OCI-LY3 (cell line): ENCODE results near the gene CAPN8.

ENCODE experiments used
- EZH2phosphoT487 ChIP-seq: fragments of 200-600 bp; shearing (Covaris generic); IDR thresholded peaks from 2 replicates; pipeline ENCODE4 v1.6.1; 2018; ENCODE audit warnings: antibody characterized with exemption, mixed run types, low read depth
- TF ChIP-seq, protein P1 (sequence below): fragments of 200-600, 300-600 bp; sonication (generic); IDR thresholded peaks from 2 replicates; pipeline ENCODE4 v1.5.1; 2014; ENCODE audit warnings: antibody characterized with exemption, low read length, low read depth

DNA sequence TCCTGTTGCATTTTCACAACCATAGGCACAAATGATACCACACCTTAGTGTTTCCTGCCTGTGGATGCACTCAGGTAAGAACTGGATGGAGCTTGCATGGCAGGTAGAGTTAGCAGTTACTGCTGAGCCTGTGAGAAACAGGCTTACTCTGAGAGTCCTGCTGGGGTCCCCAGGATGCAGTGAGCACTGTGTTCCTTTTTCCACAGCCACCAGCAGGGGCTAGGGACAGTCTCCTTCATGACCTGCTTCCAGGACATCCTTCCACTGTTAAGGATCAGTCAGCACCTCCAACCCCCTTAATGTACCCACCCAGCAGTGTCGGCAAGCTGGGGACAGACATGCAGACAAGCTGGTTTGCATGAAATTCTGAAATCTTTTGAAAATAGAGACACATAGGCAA, 16.3 kb downstream of the CAPN8 start:
- TF ChIP-seq, protein P1, sequence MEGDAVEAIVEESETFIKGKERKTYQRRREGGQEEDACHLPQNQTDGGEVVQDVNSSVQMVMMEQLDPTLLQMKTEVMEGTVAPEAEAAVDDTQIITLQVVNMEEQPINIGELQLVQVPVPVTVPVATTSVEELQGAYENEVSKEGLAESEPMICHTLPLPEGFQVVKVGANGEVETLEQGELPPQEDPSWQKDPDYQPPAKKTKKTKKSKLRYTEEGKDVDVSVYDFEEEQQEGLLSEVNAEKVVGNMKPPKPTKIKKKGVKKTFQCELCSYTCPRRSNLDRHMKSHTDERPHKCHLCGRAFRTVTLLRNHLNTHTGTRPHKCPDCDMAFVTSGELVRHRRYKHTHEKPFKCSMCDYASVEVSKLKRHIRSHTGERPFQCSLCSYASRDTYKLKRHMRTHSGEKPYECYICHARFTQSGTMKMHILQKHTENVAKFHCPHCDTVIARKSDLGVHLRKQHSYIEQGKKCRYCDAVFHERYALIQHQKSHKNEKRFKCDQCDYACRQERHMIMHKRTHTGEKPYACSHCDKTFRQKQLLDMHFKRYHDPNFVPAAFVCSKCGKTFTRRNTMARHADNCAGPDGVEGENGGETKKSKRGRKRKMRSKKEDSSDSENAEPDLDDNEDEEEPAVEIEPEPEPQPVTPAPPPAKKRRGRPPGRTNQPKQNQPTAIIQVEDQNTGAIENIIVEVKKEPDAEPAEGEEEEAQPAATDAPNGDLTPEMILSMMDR: no peak
- TF ChIP-seq EZH2phosphoT487: no peak
